ENCODE measurements around the gene CDH11.

CDH11 gene

GRCh38 chr16:65121870-65122723, at the start of gene CDH11:
TSS of gene CDH11 (minus strand) at chr16:65122063. CDS start at chr16:65004869, 117,194 bp downstream.
- no peak for DNase-seq

GRCh38 chr16:65154321-65154720, 32.5 kb upstream of the CDH11 start:
- DNase-seq = no peak

GRCh38 chr16:65153365-65154105, 31.7 kb upstream of the CDH11 start:
- DNase-seq = no peak

GRCh38 chr16:65148804-65149203, 26.9 kb upstream of the CDH11 start:
- DNase-seq = no peak

GRCh38 chr16:65142276-65142675, 20.4 kb upstream of the CDH11 start:
- DNase-seq = no peak

GRCh38 chr16:65136681-65137080, 14.8 kb upstream of the CDH11 start:
- no peak for DNase-seq

- no peak for DNase-seq
Observed at GRCh38 chr16:65126845-65127624, 5.2 kb upstream of the CDH11 start.

- DNase-seq = no peak
Observed at GRCh38 chr16:65125871-65126270, 4.0 kb upstream of the CDH11 start.

- no peak for DNase-seq
Observed at GRCh38 chr16:65125322-65125721, 3.5 kb upstream of the CDH11 start.

- no peak for DNase-seq
Observed at GRCh38 chr16:65124596-65124995, 2.7 kb upstream of the CDH11 start.

- no peak for DNase-seq
Observed at GRCh38 chr16:65124212-65124548, 2.3 kb upstream of the CDH11 start.

- DNase-seq = no peak
Observed at GRCh38 chr16:65123396-65124211, 1.7 kb upstream of the CDH11 start.

GRCh38 chr16:65122724-65123395, 997 bp upstream of the CDH11 start:
- no peak for DNase-seq

GRCh38 chr16:65120831-65121721, 787 bp downstream of the CDH11 start:
- DNase-seq = no peak

- DNase-seq = no peak
Observed at GRCh38 chr16:65120461-65120830, 1.4 kb downstream of the CDH11 start.

- DNase-seq = no peak
Observed at GRCh38 chr16:65119901-65120401, 1.9 kb downstream of the CDH11 start.

- DNase-seq = no peak
Observed at GRCh38 chr16:65119435-65119834, 2.4 kb downstream of the CDH11 start.

- DNase-seq = no peak
Observed at GRCh38 chr16:65118871-65119270, 3.0 kb downstream of the CDH11 start.

- peak; percentile 45 to 52 (median 47) for DNase-seq
Observed at GRCh38 chr16:65117811-65118448, 3.9 kb downstream of the CDH11 start.

GRCh38 chr16:65116818-65117430, 4.9 kb downstream of the CDH11 start:
- no peak for DNase-seq
